Vagina (tissue), 2 donors: ENCODE measurements around the gene ZNF385B.

ENCODE experiments used
- POLR2A ChIP-seq, 2 donors: fragments of 450-650 bp; IDR thresholded peaks; one replicate each; pipeline ENCODE4 v1.6.1; 2017; ENCODE audit warnings: antibody characterized with exemption in 2 of 2, mild to moderate bottlenecking in 2 of 2, moderate library complexity in 2 of 2
- TF ChIP-seq, protein P1 (sequence below), 3 experiments: fragments of 450-650 bp in 2 of 3; fragments of 200-600 bp in 1 of 3; sonication (generic) in 1 of 3; IDR thresholded peaks; one replicate each; pipeline ENCODE4 v1.5.1; 2017 to 2019; ENCODE audit warnings: antibody characterized with exemption in 3 of 3, mild to moderate bottlenecking in 2 of 3, moderate library complexity in 2 of 3

DNA sequence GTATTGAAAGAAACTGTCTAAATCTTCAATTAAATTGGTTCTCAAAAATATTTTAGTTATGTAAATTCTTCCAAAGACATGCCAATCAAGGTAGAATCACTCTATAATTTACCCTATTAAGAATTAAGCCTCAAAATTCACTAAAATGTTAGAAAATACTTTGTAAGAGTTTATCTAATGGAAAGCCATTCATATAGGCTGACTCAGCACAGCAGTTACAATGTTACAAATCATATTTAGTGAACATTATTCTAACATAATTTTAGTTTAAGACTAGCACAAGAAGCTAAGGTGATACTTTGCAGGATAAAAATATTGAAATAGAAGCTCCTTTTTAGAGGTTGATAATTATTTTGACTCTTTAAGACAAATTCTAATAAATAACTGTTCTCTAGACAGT lies 137.0 kb downstream of the ZNF385B start:
- no peak for TF ChIP-seq POLR2A (IDR thresholded peaks at IDR 0.05)
- TF ChIP-seq, protein P1, sequence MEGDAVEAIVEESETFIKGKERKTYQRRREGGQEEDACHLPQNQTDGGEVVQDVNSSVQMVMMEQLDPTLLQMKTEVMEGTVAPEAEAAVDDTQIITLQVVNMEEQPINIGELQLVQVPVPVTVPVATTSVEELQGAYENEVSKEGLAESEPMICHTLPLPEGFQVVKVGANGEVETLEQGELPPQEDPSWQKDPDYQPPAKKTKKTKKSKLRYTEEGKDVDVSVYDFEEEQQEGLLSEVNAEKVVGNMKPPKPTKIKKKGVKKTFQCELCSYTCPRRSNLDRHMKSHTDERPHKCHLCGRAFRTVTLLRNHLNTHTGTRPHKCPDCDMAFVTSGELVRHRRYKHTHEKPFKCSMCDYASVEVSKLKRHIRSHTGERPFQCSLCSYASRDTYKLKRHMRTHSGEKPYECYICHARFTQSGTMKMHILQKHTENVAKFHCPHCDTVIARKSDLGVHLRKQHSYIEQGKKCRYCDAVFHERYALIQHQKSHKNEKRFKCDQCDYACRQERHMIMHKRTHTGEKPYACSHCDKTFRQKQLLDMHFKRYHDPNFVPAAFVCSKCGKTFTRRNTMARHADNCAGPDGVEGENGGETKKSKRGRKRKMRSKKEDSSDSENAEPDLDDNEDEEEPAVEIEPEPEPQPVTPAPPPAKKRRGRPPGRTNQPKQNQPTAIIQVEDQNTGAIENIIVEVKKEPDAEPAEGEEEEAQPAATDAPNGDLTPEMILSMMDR (IDR thresholded peaks at IDR 0.05), result no peak
